ENCODE results near the gene ACCS.

The ACCS gene

GRCh38 chr11:44078794-44079193 is 12.7 kb downstream of the ACCS start:
- TF ChIP-seq, protein P1, sequence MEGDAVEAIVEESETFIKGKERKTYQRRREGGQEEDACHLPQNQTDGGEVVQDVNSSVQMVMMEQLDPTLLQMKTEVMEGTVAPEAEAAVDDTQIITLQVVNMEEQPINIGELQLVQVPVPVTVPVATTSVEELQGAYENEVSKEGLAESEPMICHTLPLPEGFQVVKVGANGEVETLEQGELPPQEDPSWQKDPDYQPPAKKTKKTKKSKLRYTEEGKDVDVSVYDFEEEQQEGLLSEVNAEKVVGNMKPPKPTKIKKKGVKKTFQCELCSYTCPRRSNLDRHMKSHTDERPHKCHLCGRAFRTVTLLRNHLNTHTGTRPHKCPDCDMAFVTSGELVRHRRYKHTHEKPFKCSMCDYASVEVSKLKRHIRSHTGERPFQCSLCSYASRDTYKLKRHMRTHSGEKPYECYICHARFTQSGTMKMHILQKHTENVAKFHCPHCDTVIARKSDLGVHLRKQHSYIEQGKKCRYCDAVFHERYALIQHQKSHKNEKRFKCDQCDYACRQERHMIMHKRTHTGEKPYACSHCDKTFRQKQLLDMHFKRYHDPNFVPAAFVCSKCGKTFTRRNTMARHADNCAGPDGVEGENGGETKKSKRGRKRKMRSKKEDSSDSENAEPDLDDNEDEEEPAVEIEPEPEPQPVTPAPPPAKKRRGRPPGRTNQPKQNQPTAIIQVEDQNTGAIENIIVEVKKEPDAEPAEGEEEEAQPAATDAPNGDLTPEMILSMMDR (IDR thresholded peaks at IDR 0.05; ENCODE audit: insufficient read depth, low read length, missing control alignments) = no peak
- ChIA-PET POLR2A (interaction anchor here (0.7 kb wide), 1 partner anchor 110 kb away, joined by 3 read pairs; no protein-coding TSS in a partner anchor), CTCF (interaction anchor here (17.6 kb wide), 1 partner anchor 11 kb away, joined by 217 read pairs; the partner anchor contains the start of gene EXT2)
- no peak for DNase-seq (ENCODE audit: low read depth, low spot score)
- H3K4me3 ChIP-seq (ENCODE audit: low read depth, low read length) = no peak overlapping the region

- no peak for DNase-seq (ENCODE audit: low read depth, low spot score)
- H3K4me3 ChIP-seq (ENCODE audit: low read depth, low read length) = no peak overlapping the region
- CTCF ChIA-PET = interaction anchor here (17.6 kb wide), 1 partner anchor 11 kb away, joined by 217 read pairs; the partner anchor contains the start of gene EXT2
- POLR2A ChIA-PET = interaction anchor here (0.7 kb wide), 1 partner anchor 110 kb away, joined by 3 read pairs; no protein-coding TSS in a partner anchor
- TF ChIP-seq, protein P1 (IDR thresholded peaks at IDR 0.05; ENCODE audit: insufficient read depth, low read length, missing control alignments) = no peak
Observed at GRCh38 chr11:44079376-44079775, 13.3 kb downstream of the ACCS start.

DNA sequence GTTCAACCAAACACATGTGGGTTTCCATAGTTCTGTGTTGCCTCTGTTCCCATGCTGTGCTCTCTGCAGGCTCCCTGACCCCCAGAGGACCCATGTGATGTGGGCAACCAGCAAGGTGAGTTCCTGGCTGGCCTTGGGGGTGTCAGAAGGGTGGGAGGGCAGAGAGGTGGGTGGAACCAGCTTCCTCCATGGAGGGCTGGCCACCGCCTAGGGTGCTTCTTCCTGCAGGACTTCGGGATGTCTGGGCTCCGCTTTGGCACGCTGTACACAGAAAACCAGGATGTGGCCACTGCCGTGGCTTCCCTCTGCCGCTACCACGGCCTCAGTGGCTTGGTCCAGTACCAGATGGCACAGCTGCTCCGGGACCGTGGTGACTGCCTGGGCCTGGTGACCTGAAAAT is 14.9 kb downstream of the ACCS start:
- POLR2A ChIA-PET = no interaction called here

GRCh38 chr11:44082645-44083044 is 16.6 kb downstream of the ACCS start:
- CTCF ChIA-PET = interaction anchor here (1.4 to 7.3 kb wide), 2 partner anchors 9 to 11 kb away, joined by 3 to 103 read pairs; partner anchors contain the start of gene EXT2
- TF ChIP-seq, protein P1 (IDR thresholded peaks at IDR 0.05; ENCODE audit: insufficient read depth, low read length, missing control alignments) = no peak
- POLR2A ChIA-PET = no interaction called here
- no peak overlapping the region for H3K4me3 ChIP-seq (ENCODE audit: low read depth, low read length)
- DNase-seq (ENCODE audit: low read depth, low spot score) = no peak

More for the DNA sequence above, 14.9 kb downstream of the ACCS start:
- TF ChIP-seq, protein P1 (IDR thresholded peaks at IDR 0.05; ENCODE audit: insufficient read depth, low read length, missing control alignments) = no peak
- H3K4me3 ChIP-seq (ENCODE audit: low read depth, low read length) = no peak overlapping the region
- CTCF ChIA-PET = interaction anchor here (1.7 to 7.3 kb wide), 2 partner anchors 13 to 191 kb away, joined by 3 to 103 read pairs; partner anchors contain the start of gene EXT2
- DNase-seq (ENCODE audit: low read depth, low spot score) = no peak

DNA sequence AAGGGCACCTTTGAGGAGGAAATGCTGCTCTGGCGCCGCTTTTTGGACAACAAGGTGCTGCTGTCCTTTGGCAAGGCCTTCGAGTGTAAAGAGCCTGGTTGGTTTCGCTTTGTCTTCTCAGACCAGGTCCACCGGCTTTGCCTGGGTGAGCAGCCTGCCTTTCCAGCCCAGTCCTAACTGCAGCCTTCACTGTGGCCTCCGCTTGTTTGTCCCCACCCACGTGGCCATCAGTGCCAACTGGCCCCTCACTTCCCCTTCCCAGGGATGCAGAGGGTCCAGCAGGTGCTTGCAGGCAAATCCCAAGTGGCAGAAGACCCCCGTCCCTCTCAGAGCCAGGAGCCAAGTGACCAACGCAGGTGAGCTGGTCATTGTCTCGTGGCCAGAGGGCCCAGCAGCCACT is 17.4 kb downstream of the ACCS start:
- no peak for DNase-seq (ENCODE audit: low read depth, low spot score)
- ChIA-PET CTCF (interaction anchor here (1.4 to 7.3 kb wide), 2 partner anchors 8 to 11 kb away, joined by 3 to 103 read pairs; partner anchors contain the start of gene EXT2), POLR2A (no interaction called here)
- TF ChIP-seq, protein P1 (IDR thresholded peaks at IDR 0.05; ENCODE audit: insufficient read depth, low read length, missing control alignments) = no peak
- H3K4me3 ChIP-seq (ENCODE audit: low read depth, low read length) = no peak overlapping the region

- POLR2A ChIA-PET = no interaction called here
- TF ChIP-seq, protein P1 (IDR thresholded peaks at IDR 0.05; ENCODE audit: insufficient read depth, low read length, missing control alignments) = no peak
- no peak overlapping the region for H3K4me3 ChIP-seq (ENCODE audit: low read depth, low read length)
- DNase-seq (ENCODE audit: low read depth, low spot score) = no peak
- CTCF ChIA-PET = interaction anchor here (7.3 to 12.0 kb wide), 2 partner anchors 10 to 13 kb away, joined by 103 to 217 read pairs; partner anchors contain the start of genes ACCS and EXT2
Observed at GRCh38 chr11:44083906-44084305, 17.8 kb downstream of the ACCS start.

Measured in AG04449 (cell line).